Measurements from ENCODE around the gene C21orf91.

Gene C21orf91

DNA sequence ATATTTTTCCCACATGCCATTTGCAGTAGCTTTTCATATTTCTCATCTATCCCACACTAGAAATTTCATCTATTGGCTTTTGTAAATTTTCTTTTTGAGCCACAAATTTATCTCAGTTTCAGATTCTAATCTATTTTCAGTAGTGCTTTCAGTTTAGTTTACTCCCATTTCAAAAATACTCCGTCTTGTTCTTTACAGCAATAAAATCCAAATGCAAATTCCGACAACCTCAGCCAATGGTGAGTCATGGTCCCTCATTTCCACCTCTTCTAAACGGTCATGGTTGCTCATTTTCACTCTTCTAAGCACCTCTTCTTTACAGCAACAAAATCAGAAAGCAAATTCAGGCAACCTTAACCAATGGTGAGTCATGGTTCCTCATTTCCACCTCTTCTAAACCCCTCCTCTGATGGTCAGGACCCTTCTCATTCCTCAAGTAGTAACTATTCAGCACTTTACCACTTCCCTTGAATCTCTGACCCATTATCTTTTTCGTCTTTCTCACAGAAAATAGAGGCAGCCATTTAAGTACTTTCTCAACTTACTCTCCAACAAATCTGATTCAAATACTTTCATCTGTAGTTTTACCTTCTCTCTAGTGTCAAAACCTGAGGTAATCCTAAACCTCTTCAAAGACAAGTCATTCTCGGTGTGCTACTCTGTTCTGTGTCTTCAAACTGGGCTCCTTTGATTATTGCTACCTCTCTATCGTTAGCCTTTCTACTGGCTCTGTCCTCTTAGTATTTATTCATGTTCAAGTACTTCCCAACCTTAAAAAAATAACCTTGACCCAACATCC is 34.4 kb downstream of the C21orf91 start:
- Histone ChIP-seq H4K20me1 (ENCODE audit: insufficient read depth) (no peaks in the 10 kb centered on the region), H3K4me1 (ENCODE audit: low read depth, poor library complexity, severe bottlenecking) (peaks cover 99% of the 10 kb centered on the region), H3K4me3 (IDR thresholded peaks at IDR 0.05; ENCODE audit: insufficient read depth, low read depth, low read length) (no peak overlapping the region), H2AFZ (ENCODE audit: low read depth) (peak overlapping the region; percentile 28; the same call in 1 of the 2 replicates), H3K4me2 (peak overlapping the region; percentile 91), H3K36me3 (ENCODE audit: insufficient read depth) (no peaks in the 10 kb centered on the region), H3K27me3 (ENCODE audit: insufficient read depth, low read depth) (no peaks in the 10 kb centered on the region), H3K27ac (peak overlapping the region; percentile 81), H3K79me2 (ENCODE audit: insufficient read depth, low read depth) (no peaks in the 10 kb centered on the region), H3K9ac (peak overlapping the region; percentile 36; the same call in 1 of the 2 replicates)
- TF ChIP-seq, protein P1, sequence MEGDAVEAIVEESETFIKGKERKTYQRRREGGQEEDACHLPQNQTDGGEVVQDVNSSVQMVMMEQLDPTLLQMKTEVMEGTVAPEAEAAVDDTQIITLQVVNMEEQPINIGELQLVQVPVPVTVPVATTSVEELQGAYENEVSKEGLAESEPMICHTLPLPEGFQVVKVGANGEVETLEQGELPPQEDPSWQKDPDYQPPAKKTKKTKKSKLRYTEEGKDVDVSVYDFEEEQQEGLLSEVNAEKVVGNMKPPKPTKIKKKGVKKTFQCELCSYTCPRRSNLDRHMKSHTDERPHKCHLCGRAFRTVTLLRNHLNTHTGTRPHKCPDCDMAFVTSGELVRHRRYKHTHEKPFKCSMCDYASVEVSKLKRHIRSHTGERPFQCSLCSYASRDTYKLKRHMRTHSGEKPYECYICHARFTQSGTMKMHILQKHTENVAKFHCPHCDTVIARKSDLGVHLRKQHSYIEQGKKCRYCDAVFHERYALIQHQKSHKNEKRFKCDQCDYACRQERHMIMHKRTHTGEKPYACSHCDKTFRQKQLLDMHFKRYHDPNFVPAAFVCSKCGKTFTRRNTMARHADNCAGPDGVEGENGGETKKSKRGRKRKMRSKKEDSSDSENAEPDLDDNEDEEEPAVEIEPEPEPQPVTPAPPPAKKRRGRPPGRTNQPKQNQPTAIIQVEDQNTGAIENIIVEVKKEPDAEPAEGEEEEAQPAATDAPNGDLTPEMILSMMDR (conservative IDR thresholded peaks at IDR 0.05; ENCODE audit: low read depth, low read length), result no peak

DNA sequence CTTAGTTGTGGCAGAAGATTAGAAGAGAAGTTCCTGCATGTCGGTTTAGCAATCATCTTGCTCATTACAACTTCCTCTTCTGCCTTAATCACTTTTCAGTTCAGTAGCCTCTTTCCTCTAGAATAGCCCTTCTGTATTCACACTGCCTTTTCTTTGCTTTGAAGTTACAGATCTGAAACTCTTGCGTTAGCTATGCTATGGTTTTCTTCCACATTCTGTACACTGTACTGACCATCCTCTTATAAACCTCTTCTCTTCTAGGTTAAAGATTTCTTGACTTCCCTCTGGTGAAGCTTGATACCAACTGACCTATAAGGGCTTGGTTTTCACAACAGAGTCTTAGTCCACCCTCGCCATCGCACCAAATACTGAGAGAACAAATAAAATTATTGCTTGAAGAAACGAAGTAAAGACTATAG is 35.0 kb downstream of the C21orf91 start:
- peak overlapping the region; percentile 81 for H3K27ac ChIP-seq
- peak overlapping the region; percentile 36; the same call in 1 of the 2 replicates for H3K9ac ChIP-seq
- TF ChIP-seq, protein P1 (conservative IDR thresholded peaks at IDR 0.05; ENCODE audit: low read depth, low read length), result no peak
- no peaks in the 10 kb centered on the region for H3K79me2 ChIP-seq (ENCODE audit: insufficient read depth, low read depth)
- no peak overlapping the region for H3K4me3 ChIP-seq (IDR thresholded peaks at IDR 0.05; ENCODE audit: insufficient read depth, low read depth, low read length)
- no peaks in the 10 kb centered on the region for H3K27me3 ChIP-seq (ENCODE audit: insufficient read depth, low read depth)
- H3K4me1 ChIP-seq (ENCODE audit: low read depth, poor library complexity, severe bottlenecking), result peaks cover 99% of the 10 kb centered on the region
- peak overlapping the region; percentile 28; the same call in 1 of the 2 replicates for H2AFZ ChIP-seq (ENCODE audit: low read depth)
- no peaks in the 10 kb centered on the region for H3K36me3 ChIP-seq (ENCODE audit: insufficient read depth)
- H4K20me1 ChIP-seq (ENCODE audit: insufficient read depth), result no peaks in the 10 kb centered on the region
- H3K4me2 ChIP-seq, result peak overlapping the region; percentile 91

DNA sequence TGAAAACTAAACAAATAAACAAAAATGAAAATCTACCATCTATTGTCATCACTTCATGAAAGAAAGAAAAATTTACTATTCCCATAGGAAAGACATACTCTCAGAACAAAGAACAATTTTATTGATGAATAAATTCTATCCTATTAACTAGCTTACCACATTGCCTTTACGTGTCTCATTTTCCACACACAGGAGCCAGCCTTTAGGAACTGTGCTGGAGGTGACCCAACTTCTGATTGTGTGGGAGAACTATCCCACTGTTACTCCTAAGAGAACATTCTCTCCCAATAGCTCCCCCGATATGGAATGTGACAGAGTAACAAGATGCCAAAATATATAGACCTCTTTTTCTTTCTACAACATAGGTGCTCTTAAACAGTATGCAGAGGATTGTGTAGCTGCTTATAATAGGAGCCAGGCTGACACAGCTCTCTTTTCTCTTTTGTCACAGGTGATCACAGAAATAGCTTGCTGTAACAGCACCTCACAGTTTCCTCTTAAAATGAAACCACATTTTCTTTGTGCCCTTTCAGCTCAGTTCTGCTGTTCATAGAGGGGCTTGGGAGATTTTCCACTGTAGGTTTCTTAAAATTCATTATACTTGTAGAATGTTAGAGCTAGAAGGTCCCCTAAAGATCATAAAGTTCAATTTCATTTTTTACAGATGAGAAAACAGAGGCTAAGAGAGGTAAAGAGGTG is 35.5 kb downstream of the C21orf91 start:
- Histone ChIP-seq H2AFZ (ENCODE audit: low read depth) (peak overlapping the region; percentile 18; the same call in 1 of the 2 replicates), H3K4me2 (peak overlapping the region; percentile 91), H3K27ac (peak overlapping the region; percentile 81), H3K79me2 (ENCODE audit: insufficient read depth, low read depth) (no peaks in the 10 kb centered on the region), H3K9ac (peak overlapping the region; percentile 36; the same call in 1 of the 2 replicates), H4K20me1 (ENCODE audit: insufficient read depth) (no peaks in the 10 kb centered on the region), H3K27me3 (ENCODE audit: insufficient read depth, low read depth) (no peaks in the 10 kb centered on the region), H3K4me3 (IDR thresholded peaks at IDR 0.05; ENCODE audit: insufficient read depth, low read depth, low read length) (no peak overlapping the region), H3K36me3 (ENCODE audit: insufficient read depth) (no peaks in the 10 kb centered on the region), H3K4me1 (ENCODE audit: low read depth, poor library complexity, severe bottlenecking) (peaks cover 99% of the 10 kb centered on the region)
- TF ChIP-seq, protein P1 (conservative IDR thresholded peaks at IDR 0.05; ENCODE audit: low read depth, low read length), result no peak

- Histone ChIP-seq H3K27me3 (ENCODE audit: insufficient read depth, low read depth) (no peaks in the 10 kb centered on the region), H3K4me3 (IDR thresholded peaks at IDR 0.05; ENCODE audit: insufficient read depth, low read depth, low read length) (no peak overlapping the region), H4K20me1 (ENCODE audit: insufficient read depth) (no peaks in the 10 kb centered on the region), H3K4me2 (peak overlapping the region; percentile 91), H3K79me2 (ENCODE audit: insufficient read depth, low read depth) (no peaks in the 10 kb centered on the region), H3K9ac (0 out of 2 replicates have a peak overlapping the region, but pooled peaks have one; percentile 3), H3K4me1 (ENCODE audit: low read depth, poor library complexity, severe bottlenecking) (peaks cover 99% of the 10 kb centered on the region), H2AFZ (ENCODE audit: low read depth) (peak overlapping the region; percentile 18; the same call in 1 of the 2 replicates), H3K36me3 (ENCODE audit: insufficient read depth) (no peaks in the 10 kb centered on the region), H3K27ac (peak overlapping the region; percentile 81; the same call in 1 of the 2 replicates)
- TF ChIP-seq, protein P1 (conservative IDR thresholded peaks at IDR 0.05; ENCODE audit: low read depth, low read length), result no peak
Observed at GRCh38 chr21:17783003-17783402, 36.2 kb downstream of the C21orf91 start.
